Endothelial cell (in vitro differentiated cells): Measurements from ENCODE around the gene ZNF423. TPM values are rescaled to one million over a fixed set of nuclear protein-coding genes. Genes with fewer than 3 reads are reported as not detected.

ENCODE experiments used
- DNase-seq: peaks from one replicate; pipeline ENCODE4 v3.0.0; 2021; ENCODE audit warnings: low spot score
- H3K27ac Mint-ChIP-seq: one replicate; pipeline ENCODE4 v1.8.0; 2021; ENCODE audit warnings: mixed read lengths, inconsistent platforms; ENCODE audit not compliant: unreplicated experiment
- H3K27me3 Mint-ChIP-seq: one replicate; pipeline ENCODE4 v1.8.0; 2021; ENCODE audit warnings: mild to moderate bottlenecking, moderate library complexity, mixed read lengths, inconsistent platforms; ENCODE audit not compliant: unreplicated experiment
- H3K36me3 Mint-ChIP-seq: one replicate; pipeline ENCODE4 v1.8.0; 2021; ENCODE audit warnings: mild to moderate bottlenecking, low read depth, mixed read lengths, inconsistent platforms; ENCODE audit not compliant: unreplicated experiment
- H3K4me1 Mint-ChIP-seq: one replicate; pipeline ENCODE4 v1.8.0; 2021; ENCODE audit warnings: mild to moderate bottlenecking, mixed read lengths, inconsistent platforms; ENCODE audit not compliant: unreplicated experiment
- H3K4me3 Mint-ChIP-seq: one replicate; pipeline ENCODE4 v1.8.0; 2021; ENCODE audit warnings: mild to moderate bottlenecking, mixed read lengths, inconsistent platforms; ENCODE audit not compliant: unreplicated experiment
- H3K9me3 Mint-ChIP-seq: one replicate; pipeline ENCODE4 v1.8.0; 2021; ENCODE audit warnings: mixed read lengths, inconsistent platforms; ENCODE audit not compliant: unreplicated experiment
- CTCF ChIP-seq: fragments of 200-600 bp; sonication (generic); IDR thresholded peaks from one replicate; pipeline ENCODE4 v1.5.0; 2021; ENCODE audit warnings: antibody characterized with exemption; ENCODE audit not compliant: unreplicated experiment
- total RNA-seq: library from RNA; stranded (reverse); fragmentation: NEBNext Ultra II Directional; extraction: Animal tissue kit (Norgen Biotek cat#: 25700); gene quantifications from one replicate; pipeline ENCODE4 v1.2.1, GENCODE V29; 2021; ENCODE audit not compliant: unreplicated experiment

ZNF423 gene
- total RNA-seq, 1 donor from 2014 or later: 44.8 TPM

GRCh38 chr16:49746545-49746944 is 109.4 kb downstream of the ZNF423 start:
- no peak overlapping the region for H3K4me3 Mint-ChIP-seq
- no peaks in the 10 kb centered on the region for H3K9me3 Mint-ChIP-seq
- no peak overlapping the region for H3K27ac Mint-ChIP-seq
- no peak for TF ChIP-seq CTCF
- H3K36me3 Mint-ChIP-seq: peaks cover 4% of the 10 kb centered on the region
- peaks cover 5% of the 10 kb centered on the region for H3K27me3 Mint-ChIP-seq
- DNase-seq: no peak
- H3K4me1 Mint-ChIP-seq: peaks cover 6% of the 10 kb centered on the region

GRCh38 chr16:49745311-49745747 is 110.6 kb downstream of the ZNF423 start:
- H3K27me3 Mint-ChIP-seq: peaks cover 2% of the 10 kb centered on the region
- peaks cover 2% of the 10 kb centered on the region for H3K4me1 Mint-ChIP-seq
- no peak overlapping the region for H3K4me3 Mint-ChIP-seq
- no peak overlapping the region for H3K27ac Mint-ChIP-seq
- DNase-seq: no peak
- TF ChIP-seq CTCF: no peak
- no peaks in the 10 kb centered on the region for H3K9me3 Mint-ChIP-seq
- no peaks in the 10 kb centered on the region for H3K36me3 Mint-ChIP-seq

- Mint-ChIP-seq H3K4me3 (no peak overlapping the region), H3K36me3 (no peaks in the 10 kb centered on the region), H3K27ac (no peak overlapping the region), H3K27me3 (peaks cover 1% of the 10 kb centered on the region), H3K9me3 (no peaks in the 10 kb centered on the region), H3K4me1 (peaks cover 2% of the 10 kb centered on the region)
- no peak for TF ChIP-seq CTCF
- DNase-seq: no peak
Observed at GRCh38 chr16:49744244-49745220, 111.4 kb downstream of the ZNF423 start.

- H3K27me3 Mint-ChIP-seq: peaks cover 1% of the 10 kb centered on the region
- no peaks in the 10 kb centered on the region for H3K9me3 Mint-ChIP-seq
- H3K27ac Mint-ChIP-seq: no peak overlapping the region
- TF ChIP-seq CTCF: no peak
- DNase-seq: no peak
- no peaks in the 10 kb centered on the region for H3K36me3 Mint-ChIP-seq
- H3K4me1 Mint-ChIP-seq: peaks cover 2% of the 10 kb centered on the region
- H3K4me3 Mint-ChIP-seq: no peak overlapping the region
Observed at GRCh38 chr16:49743658-49744057, 112.3 kb downstream of the ZNF423 start.

- Mint-ChIP-seq H3K9me3 (no peaks in the 10 kb centered on the region), H3K27ac (no peak overlapping the region), H3K4me3 (no peak overlapping the region), H3K27me3 (peaks cover under 1% of the 10 kb centered on the region), H3K36me3 (no peaks in the 10 kb centered on the region), H3K4me1 (peaks cover 2% of the 10 kb centered on the region)
- no peak for TF ChIP-seq CTCF
- DNase-seq: no peak
Observed at GRCh38 chr16:49743203-49743464, 112.8 kb downstream of the ZNF423 start.
